ENCODE data around the gene SHANK3. TPM values are rescaled to one million over a fixed set of nuclear protein-coding genes. Genes with fewer than 3 reads are reported as not detected.

SHANK3 gene
- total and polyA plus RNA-seq, 2 experiments from 2014 or later, result 0.52 to 4.9 TPM

DNA sequence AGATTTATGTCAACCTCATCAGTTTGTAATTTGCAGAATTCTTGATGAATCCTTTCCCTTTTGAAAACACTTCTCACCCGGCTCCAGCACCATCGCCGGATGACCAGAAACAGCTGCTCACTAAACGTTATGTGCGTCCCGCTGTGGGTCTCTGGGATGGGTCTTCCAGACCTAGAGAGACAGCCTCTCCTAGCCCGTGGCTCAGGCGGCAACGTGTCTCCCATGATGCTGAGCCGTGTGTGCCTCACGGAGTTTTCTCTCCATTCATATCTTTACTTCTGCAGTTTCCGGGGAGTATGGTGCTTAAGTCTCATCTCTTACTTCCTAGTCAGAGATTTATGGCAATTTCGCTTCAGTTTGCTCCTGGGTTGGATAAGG is 40.4 kb downstream of the SHANK3 start:
- H3K9me2 ChIP-seq (ENCODE audit: insufficient read depth), result no peaks in the 10 kb centered on the region
- no peak overlapping the region for H3K4me2 ChIP-seq
- H3K36me3 Mint-ChIP-seq (ENCODE audit: low read depth), result no peaks in the 10 kb centered on the region; the same call in 2 of the 3 replicates
- H4K20me1 ChIP-seq (replicated peaks; ENCODE audit: insufficient read depth), result no peaks in the 10 kb centered on the region
- H2AFZ ChIP-seq, result no peak overlapping the region
- no peak overlapping the region for H3K27ac Mint-ChIP-seq
- DNase-seq (ENCODE audit: low spot score) (no peak), ATAC-seq (no peak)
- H3F3A ChIP-seq (replicated peaks; ENCODE audit: low read depth), result no peaks in the 10 kb centered on the region
- TF ChIP-seq ETS1 (IDR thresholded peaks at IDR 0.05) (no peak), ZNF114 (CRISPR knock-in tag; IDR thresholded peaks at IDR 0.05) (no peak), NANOG (IDR thresholded peaks at IDR 0.05; ENCODE audit: borderline replicate concordance) (no peak), CREB1 (CRISPR knock-in tag; IDR thresholded peaks at IDR 0.05; ENCODE audit: low read depth) (no peak), REST (IDR thresholded peaks at IDR 0.05; ENCODE audit: unreplicated experiment) (no peak), STAT1 (IDR thresholded peaks at IDR 0.05; ENCODE audit: unreplicated experiment) (no peak), JUNB (IDR thresholded peaks at IDR 0.05; ENCODE audit: unreplicated experiment) (no peak), POLR2AphosphoS5 (IDR thresholded peaks at IDR 0.05; ENCODE audit: low read depth) (no peak), ZNF462 (CRISPR knock-in tag; IDR thresholded peaks at IDR 0.05) (no peak), EZH2phosphoT487 (IDR thresholded peaks at IDR 0.05; ENCODE audit: unreplicated experiment) (no peak), EZH2 (IDR thresholded peaks at IDR 0.05; ENCODE audit: low read depth, unreplicated experiment) (no peak), ZNF331 (CRISPR knock-in tag; IDR thresholded peaks at IDR 0.05; ENCODE audit: low read depth) (no peak)
- TF ChIP-seq, protein P1, sequence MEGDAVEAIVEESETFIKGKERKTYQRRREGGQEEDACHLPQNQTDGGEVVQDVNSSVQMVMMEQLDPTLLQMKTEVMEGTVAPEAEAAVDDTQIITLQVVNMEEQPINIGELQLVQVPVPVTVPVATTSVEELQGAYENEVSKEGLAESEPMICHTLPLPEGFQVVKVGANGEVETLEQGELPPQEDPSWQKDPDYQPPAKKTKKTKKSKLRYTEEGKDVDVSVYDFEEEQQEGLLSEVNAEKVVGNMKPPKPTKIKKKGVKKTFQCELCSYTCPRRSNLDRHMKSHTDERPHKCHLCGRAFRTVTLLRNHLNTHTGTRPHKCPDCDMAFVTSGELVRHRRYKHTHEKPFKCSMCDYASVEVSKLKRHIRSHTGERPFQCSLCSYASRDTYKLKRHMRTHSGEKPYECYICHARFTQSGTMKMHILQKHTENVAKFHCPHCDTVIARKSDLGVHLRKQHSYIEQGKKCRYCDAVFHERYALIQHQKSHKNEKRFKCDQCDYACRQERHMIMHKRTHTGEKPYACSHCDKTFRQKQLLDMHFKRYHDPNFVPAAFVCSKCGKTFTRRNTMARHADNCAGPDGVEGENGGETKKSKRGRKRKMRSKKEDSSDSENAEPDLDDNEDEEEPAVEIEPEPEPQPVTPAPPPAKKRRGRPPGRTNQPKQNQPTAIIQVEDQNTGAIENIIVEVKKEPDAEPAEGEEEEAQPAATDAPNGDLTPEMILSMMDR (conservative IDR thresholded peaks at IDR 0.05; ENCODE audit: low read depth in 2 of 2), result no peak
- H3K27ac ChIP-seq (ENCODE audit: low read depth), result no peak overlapping the region
- no peaks in the 10 kb centered on the region for H3K36me3 ChIP-seq (ENCODE audit: insufficient read depth)
- no peaks in the 10 kb centered on the region for H3K79me2 ChIP-seq (replicated peaks; ENCODE audit: insufficient read depth)
- peaks cover 2% of the 10 kb centered on the region for H3K27me3 ChIP-seq (ENCODE audit: insufficient read depth)
- no peak overlapping the region for H3K4me3 ChIP-seq
- H3K4me3 Mint-ChIP-seq, result no peak overlapping the region
- H3K4me1 Mint-ChIP-seq, result no peaks in the 10 kb centered on the region
- peaks cover 17% of the 10 kb centered on the region for H3K27me3 Mint-ChIP-seq (ENCODE audit: insufficient read depth, low read depth, poor library complexity)
- no peaks in the 10 kb centered on the region for H3K9me3 Mint-ChIP-seq
- no peaks in the 10 kb centered on the region for H3K4me1 ChIP-seq (ENCODE audit: insufficient read depth)
